Duodenal mucosa (tissue), 2 donors: Measurements from ENCODE around the gene ANKUB1.
A peak's percentile ranks its signal among the peaks of the same experiment; 100 is the strongest.

Source experiments
- H3K27ac ChIP-seq: one replicate; pipeline ENCODE4 v1.7.0; 2013; ENCODE audit warnings: low read depth, low read length
- H3K27me3 ChIP-seq, 2 donors: one replicate each; pipeline ENCODE4 v1.7.0; 2013; ENCODE audit warnings: low read length in 2 of 2, control low read depth in 1 of 2; ENCODE audit not compliant: insufficient read depth in 2 of 2, control insufficient read depth in 1 of 2
- H3K36me3 ChIP-seq, 2 donors: one replicate each; pipeline ENCODE4 v1.7.0; 2013; ENCODE audit warnings: low read length in 2 of 2, control low read depth in 1 of 2; ENCODE audit not compliant: insufficient read depth in 2 of 2, control insufficient read depth in 1 of 2
- H3K4me1 ChIP-seq, 2 donors: one replicate each; pipeline ENCODE4 v1.7.0; 2013; ENCODE audit warnings: low read length in 2 of 2, control low read depth in 1 of 2; ENCODE audit not compliant: insufficient read depth in 2 of 2, control insufficient read depth in 1 of 2
- H3K4me3 ChIP-seq, 2 donors: one replicate each; pipeline ENCODE4 v1.7.0; 2013; ENCODE audit warnings: low read length in 2 of 2, low read depth in 1 of 2
- H3K9ac ChIP-seq, 2 donors: one replicate each; pipeline ENCODE4 v1.7.0; 2013; ENCODE audit warnings: low read length in 2 of 2, low read depth in 1 of 2
- H3K9me3 ChIP-seq, 2 donors: one replicate each; pipeline ENCODE4 v1.7.0; 2013; ENCODE audit warnings: low read length in 2 of 2, control low read depth in 1 of 2; ENCODE audit not compliant: control insufficient read depth in 1 of 2

The ANKUB1 gene

DNA sequence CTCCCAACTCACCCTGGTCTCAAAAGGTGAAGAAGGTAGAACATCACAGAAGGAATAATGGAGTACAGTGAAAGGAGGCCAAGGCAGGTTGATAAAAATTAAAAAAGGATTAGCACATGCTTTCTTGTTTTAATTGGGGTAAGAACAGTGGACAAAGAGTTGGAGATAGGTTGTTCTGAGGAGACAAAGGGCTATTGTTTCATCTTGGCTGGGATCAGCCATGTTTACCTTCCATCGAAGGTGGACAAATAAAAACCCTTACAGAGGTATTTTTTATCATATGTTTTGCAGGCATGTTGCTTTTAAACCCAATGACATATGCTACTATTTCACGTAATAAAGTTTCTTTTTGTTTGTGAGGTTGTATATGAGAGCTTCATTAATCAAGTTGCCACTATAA, 53.0 kb downstream of the ANKUB1 start:
- Histone ChIP-seq H3K9ac (no peak overlapping the region), H3K4me3 (no peak overlapping the region), H3K36me3 (peaks cover 16 to 20% of the 10 kb centered on the region in 2 donors), H3K27ac (no peak overlapping the region), H3K4me1 (no peaks in the 10 kb centered on the region), H3K9me3 (no peaks in the 10 kb centered on the region), H3K27me3 (no peaks in the 10 kb centered on the region)

DNA sequence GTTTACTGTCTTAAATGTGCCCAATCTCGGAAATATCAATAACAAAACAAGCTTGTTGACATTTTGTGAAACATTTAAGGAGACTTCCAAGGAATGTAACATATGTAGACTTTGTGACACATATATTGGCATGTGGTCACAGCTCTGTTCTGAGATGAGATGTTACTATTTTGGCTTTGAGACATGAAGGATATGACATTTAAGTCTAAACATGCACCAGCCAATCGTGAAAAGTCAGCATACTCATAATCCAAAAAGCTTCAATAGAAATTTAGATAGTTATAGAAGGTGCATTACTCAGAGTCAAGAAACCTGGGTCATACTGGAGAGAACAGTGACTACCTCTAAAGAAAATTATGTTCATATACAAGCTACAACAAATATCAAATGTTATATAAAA, 53.5 kb downstream of the ANKUB1 start:
- peaks cover 16 to 20% of the 10 kb centered on the region in 2 donors for H3K36me3 ChIP-seq
- H3K9ac ChIP-seq = no peak overlapping the region
- H3K4me1 ChIP-seq = no peaks in the 10 kb centered on the region
- no peaks in the 10 kb centered on the region for H3K9me3 ChIP-seq
- H3K27ac ChIP-seq = no peak overlapping the region
- H3K27me3 ChIP-seq = no peaks in the 10 kb centered on the region
- no peak overlapping the region for H3K4me3 ChIP-seq

DNA sequence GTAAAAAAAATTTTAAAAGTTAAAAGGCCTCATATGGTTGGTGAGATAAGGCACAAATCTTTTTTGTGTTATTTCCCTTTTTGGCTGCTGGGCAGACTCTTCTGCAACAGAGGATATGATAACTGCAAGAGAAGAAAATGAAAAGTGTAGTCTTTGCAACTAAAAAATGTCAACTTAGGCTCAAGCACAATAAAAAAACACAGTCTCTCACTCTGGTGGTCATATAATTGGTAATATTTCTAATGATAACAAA, 55.5 kb downstream of the ANKUB1 start:
- H3K9me3 ChIP-seq = no peaks in the 10 kb centered on the region
- no peak overlapping the region for H3K4me3 ChIP-seq
- no peak overlapping the region for H3K27ac ChIP-seq
- no peak overlapping the region for H3K9ac ChIP-seq
- H3K27me3 ChIP-seq = no peaks in the 10 kb centered on the region
- no peaks in the 10 kb centered on the region for H3K4me1 ChIP-seq
- H3K36me3 ChIP-seq = peaks cover 11 to 17% of the 10 kb centered on the region in 2 donors

DNA sequence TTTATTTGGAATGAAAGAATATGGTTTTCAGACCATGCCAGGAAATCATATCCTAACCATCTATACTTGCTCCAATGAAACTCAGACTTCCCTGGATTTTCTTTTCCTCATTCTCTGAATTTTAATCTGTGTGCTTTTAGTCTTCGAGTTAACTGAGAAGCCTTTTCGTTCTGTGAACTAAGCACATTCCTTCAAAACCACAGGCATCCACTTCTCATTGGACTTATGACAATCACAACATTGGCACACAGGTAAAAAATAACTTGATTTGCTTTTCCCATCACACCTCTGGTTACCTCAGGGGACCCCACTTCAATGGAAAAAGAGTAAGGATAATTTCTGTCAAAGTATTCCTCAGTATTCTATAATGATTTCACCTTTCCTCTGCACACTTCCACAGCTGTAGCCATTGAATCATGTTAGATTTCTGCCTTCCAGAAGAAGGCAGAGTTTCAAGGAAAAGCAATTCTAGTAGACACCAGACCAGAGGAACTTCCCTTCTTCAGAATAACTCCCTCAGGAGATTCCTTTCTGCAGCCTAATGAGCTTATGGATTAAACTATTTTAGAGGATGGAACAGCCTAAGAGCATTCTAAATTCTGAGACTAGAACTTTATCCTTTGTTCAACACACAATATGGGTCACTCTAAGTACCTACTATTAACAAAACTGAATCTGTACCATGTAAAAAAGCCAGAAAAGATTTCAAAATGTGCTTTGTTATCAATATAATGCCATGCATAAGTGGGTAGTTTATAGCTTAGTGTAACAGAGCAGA, 56.0 kb downstream of the ANKUB1 start:
- no peak overlapping the region for H3K9ac ChIP-seq
- H3K27ac ChIP-seq = no peak overlapping the region
- no peaks in the 10 kb centered on the region for H3K27me3 ChIP-seq
- no peaks in the 10 kb centered on the region for H3K4me1 ChIP-seq
- H3K36me3 ChIP-seq = peaks cover 11 to 15% of the 10 kb centered on the region in 2 donors
- no peak overlapping the region for H3K4me3 ChIP-seq
- H3K9me3 ChIP-seq = no peaks in the 10 kb centered on the region

DNA sequence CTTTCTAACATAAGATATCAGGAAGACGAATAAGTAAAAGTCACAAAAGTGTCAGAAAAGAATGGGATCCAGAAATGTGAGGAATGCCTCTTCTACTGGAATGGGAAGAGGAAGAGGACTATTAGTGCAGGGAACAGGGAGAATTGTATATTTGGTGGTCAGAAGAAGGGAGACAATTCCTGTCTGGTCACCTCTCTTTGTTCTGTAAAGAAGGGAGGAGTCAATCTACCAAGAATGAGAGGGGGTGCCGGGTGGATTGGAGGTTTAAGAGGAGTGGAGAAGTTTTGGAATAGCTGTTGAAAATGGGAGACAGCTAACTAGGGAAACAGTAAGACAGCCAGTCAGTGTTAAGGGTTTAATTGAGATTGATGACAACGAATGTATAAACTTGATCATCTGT, 60.1 kb downstream of the ANKUB1 start:
- H3K27ac ChIP-seq = no peak overlapping the region
- no peak overlapping the region for H3K9ac ChIP-seq
- H3K4me3 ChIP-seq = no peak overlapping the region
- no peaks in the 10 kb centered on the region for H3K9me3 ChIP-seq
- H3K4me1 ChIP-seq = no peaks in the 10 kb centered on the region
- H3K36me3 ChIP-seq = no peaks in the 10 kb centered on the region
- H3K27me3 ChIP-seq = no peaks in the 10 kb centered on the region

DNA sequence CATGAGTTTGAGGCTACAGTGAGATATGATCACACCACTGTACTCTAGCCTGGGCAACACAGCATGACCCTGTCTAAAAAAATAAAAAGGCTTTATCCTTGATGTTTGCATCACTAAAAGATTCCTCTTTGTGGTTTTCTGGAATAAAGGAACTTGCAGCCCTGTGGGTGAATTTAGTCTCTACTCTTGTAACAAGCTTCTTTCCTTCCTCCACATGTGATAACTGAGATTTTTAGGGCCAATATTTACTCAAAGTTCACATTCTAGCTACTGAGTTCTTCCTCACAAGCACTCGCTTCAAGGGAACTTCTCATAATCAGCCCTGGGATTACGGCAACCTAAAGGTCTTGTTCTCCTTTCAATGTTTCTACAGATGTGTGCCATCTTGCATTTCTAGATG, 64.7 kb downstream of the ANKUB1 start:
- Histone ChIP-seq H3K4me1 (no peaks in the 10 kb centered on the region), H3K27ac (no peak overlapping the region), H3K9ac (no peak overlapping the region), H3K36me3 (no peaks in the 10 kb centered on the region), H3K9me3 (no peaks in the 10 kb centered on the region), H3K27me3 (no peaks in the 10 kb centered on the region), H3K4me3 (no peak overlapping the region)

DNA sequence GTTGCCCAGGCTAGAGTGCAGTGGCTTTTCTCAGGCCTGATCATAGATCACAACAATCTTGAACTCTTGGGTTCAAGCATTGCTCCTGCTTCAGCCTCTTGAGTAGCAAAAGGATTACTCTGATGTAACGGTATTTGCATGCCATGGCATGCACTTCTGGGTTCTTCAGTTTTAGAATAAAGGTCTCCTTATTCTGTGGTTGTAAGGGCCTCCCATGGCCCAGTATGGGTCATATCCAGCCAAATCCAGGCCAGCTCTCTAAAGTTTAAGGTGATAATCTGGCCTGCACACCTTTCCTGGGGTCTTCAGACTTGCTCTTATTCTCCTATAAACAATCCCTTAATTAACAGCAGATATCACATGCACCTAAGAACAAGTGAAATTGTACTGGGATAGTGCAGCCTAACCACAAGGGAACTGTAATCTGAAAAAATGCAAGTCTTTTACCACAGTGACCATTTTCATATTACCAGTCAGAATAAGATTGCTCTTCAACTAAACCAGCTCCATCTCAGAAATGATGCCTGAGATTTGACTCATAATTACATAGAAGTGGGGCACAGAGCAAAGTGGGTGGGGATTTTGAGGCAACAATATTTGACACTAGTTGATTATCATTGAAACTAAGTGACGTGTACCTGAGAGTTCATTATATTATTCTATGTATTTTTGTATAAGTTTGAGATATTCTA, 65.5 kb downstream of the ANKUB1 start:
- Histone ChIP-seq H3K9ac (no peak overlapping the region), H3K9me3 (no peaks in the 10 kb centered on the region), H3K36me3 (no peaks in the 10 kb centered on the region), H3K27me3 (no peaks in the 10 kb centered on the region), H3K4me3 (no peak overlapping the region), H3K4me1 (no peaks in the 10 kb centered on the region), H3K27ac (no peak overlapping the region)

DNA sequence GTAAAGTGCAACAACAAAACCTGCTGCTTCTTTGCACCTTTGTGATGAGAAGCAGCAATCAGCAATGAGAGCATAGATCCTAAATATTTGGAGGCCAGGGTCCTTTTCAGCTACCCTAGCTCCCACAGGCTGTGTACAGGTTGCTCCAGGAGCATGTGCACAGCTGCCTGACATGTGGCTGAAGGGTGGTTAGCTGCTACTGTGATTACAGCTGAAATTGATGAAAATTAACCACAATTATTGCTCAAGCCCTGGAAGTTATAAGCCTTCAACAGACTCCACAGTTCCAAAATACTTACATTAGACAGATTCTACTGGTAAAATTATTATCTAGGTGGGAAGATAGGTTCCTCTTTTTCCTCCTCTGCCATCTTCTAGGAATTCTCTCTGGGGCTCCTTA, 68.6 kb downstream of the ANKUB1 start:
- H3K9ac ChIP-seq = no peak overlapping the region
- H3K27ac ChIP-seq = no peak overlapping the region
- H3K9me3 ChIP-seq = peaks cover 0 to 8% of the 10 kb centered on the region in 2 donors
- no peaks in the 10 kb centered on the region for H3K27me3 ChIP-seq
- no peaks in the 10 kb centered on the region for H3K4me1 ChIP-seq
- no peaks in the 10 kb centered on the region for H3K36me3 ChIP-seq
- no peak overlapping the region for H3K4me3 ChIP-seq

DNA sequence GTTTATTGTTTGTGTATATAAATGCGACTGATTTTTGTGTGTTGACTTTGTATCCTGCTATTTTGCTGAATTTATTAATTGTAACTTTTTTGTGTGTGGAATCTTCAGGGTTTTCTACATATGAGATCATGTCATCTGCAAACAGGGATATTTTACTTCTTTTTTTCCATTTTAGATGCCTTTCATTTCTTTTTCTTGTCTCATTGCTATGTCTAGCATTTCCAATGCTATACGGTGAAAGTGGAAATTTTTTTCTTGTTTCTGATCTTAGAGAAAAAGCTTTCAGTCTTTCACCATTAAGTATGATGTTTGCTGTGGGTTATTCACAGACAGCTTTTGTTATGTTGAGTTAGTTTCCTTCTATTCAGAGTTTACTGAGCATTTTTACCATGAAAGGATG, 71.4 kb downstream of the ANKUB1 start:
- Histone ChIP-seq H3K4me1 (peaks cover 0 to 4% of the 10 kb centered on the region in 2 donors), H3K27ac (no peak overlapping the region), H3K9ac (no peak overlapping the region), H3K27me3 (no peaks in the 10 kb centered on the region), H3K36me3 (no peaks in the 10 kb centered on the region), H3K9me3 (peaks cover 0 to 8% of the 10 kb centered on the region in 2 donors), H3K4me3 (no peak overlapping the region)

DNA sequence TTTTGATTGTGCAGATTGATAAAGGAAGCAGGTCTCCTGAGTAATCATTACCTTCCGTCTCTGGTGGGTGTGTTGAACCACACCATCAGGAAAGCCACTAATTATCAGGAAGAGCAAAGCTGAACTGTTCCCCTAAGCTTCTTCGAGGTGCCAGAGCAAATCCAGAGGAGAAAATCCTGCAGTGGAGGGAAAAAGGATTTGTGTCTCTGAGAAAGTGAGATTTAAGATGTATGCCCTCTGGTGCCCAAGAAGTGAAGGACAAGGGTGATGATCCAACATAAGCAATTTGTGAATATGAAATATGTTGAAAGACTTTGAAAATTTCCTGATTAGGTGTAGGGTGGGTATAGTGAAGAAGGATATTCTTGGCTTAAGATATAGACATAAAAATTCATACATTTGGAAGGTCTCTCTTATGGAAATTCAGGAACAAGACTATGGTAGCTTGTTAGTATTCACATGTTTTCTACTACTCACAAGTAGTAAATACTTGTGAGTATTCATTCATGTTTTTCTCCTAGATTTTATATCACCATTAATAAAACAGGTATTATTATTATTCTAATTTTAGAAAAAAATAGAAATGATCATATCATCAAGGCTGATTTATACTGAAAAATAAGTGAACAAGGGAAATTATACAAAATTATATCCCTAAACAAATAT, 74.8 kb downstream of the ANKUB1 start:
- Histone ChIP-seq H3K9me3 (peaks cover 0 to 8% of the 10 kb centered on the region in 2 donors), H3K9ac (peak overlapping the region; percentile 30 to 52), H3K4me1 (peaks cover 0 to 4% of the 10 kb centered on the region in 2 donors), H3K36me3 (no peaks in the 10 kb centered on the region), H3K27me3 (no peaks in the 10 kb centered on the region), H3K27ac (no peak overlapping the region), H3K4me3 (peak overlapping the region; percentile 63 to 64)
